DMS153 treated with DMSO at 0.1 percent for 48 hours (cell line): ENCODE results near the gene TSHZ3.

Experiments used
- DNase-seq: peaks from one replicate; lab custom pipeline; 2025; ENCODE audit not compliant: unreplicated experiment; lab: John Stamatoyannopoulos, UW

TSHZ3 gene

GRCh38 chr19:31349160-31349881 is at the start of gene TSHZ3:
Gene TSHZ3, minus strand, starts transcription at chr19:31349436. Its CDS starts 217 bp downstream, at chr19:31349219.
- DNase-seq, result no peak

GRCh38 chr19:31397308-31397707 is 48.1 kb upstream of the TSHZ3 start:
- no peak for DNase-seq

GRCh38 chr19:31392464-31392863 is 43.2 kb upstream of the TSHZ3 start:
- DNase-seq, result no peak

- DNase-seq, result no peak
These were observed 42.3 kb upstream of the TSHZ3 start for GRCh38 chr19:31391518-31391917.

GRCh38 chr19:31390711-31391110 is 41.5 kb upstream of the TSHZ3 start:
- no peak for DNase-seq

- no peak for DNase-seq
These were observed 40.6 kb upstream of the TSHZ3 start for GRCh38 chr19:31389874-31390273.

GRCh38 chr19:31387717-31388301 is 38.6 kb upstream of the TSHZ3 start:
- no peak for DNase-seq

- DNase-seq, result no peak
These were observed 37.6 kb upstream of the TSHZ3 start for GRCh38 chr19:31386806-31387205.

GRCh38 chr19:31385744-31386143 is 36.5 kb upstream of the TSHZ3 start:
- no peak for DNase-seq

GRCh38 chr19:31383553-31383952 is 34.3 kb upstream of the TSHZ3 start:
- no peak for DNase-seq

- no peak for DNase-seq
These were observed 31.6 kb upstream of the TSHZ3 start for GRCh38 chr19:31380854-31381253.

GRCh38 chr19:31378404-31378803 is 29.2 kb upstream of the TSHZ3 start:
- no peak for DNase-seq

- no peak for DNase-seq
These were observed 28.5 kb upstream of the TSHZ3 start for GRCh38 chr19:31377736-31378135.

GRCh38 chr19:31372246-31372781 is 23.1 kb upstream of the TSHZ3 start:
- DNase-seq, result no peak

GRCh38 chr19:31370216-31370615 is 21.0 kb upstream of the TSHZ3 start:
- DNase-seq, result no peak

GRCh38 chr19:31364963-31365362 is 15.7 kb upstream of the TSHZ3 start:
- DNase-seq, result no peak

GRCh38 chr19:31361728-31362127 is 12.5 kb upstream of the TSHZ3 start:
- DNase-seq, result no peak

- DNase-seq, result no peak
These were observed 8.1 kb upstream of the TSHZ3 start for GRCh38 chr19:31357315-31357673.

GRCh38 chr19:31356587-31357314 is 7.5 kb upstream of the TSHZ3 start:
- DNase-seq, result no peak

- no peak for DNase-seq
These were observed 6.5 kb upstream of the TSHZ3 start for GRCh38 chr19:31355665-31356289.

- no peak for DNase-seq
These were observed 5.8 kb upstream of the TSHZ3 start for GRCh38 chr19:31354799-31355664.
